Ureter (tissue), 1 donor: Measurements from ENCODE around the gene FNDC1. TPM values are rescaled to one million over a fixed set of nuclear protein-coding genes. Genes with fewer than 3 reads are reported as not detected.

ENCODE experiments used
- DNase-seq: peaks from one replicate; pipeline ENCODE4 v3.0.0-alpha.2; 2020; ENCODE audit warnings: low spot score
- total RNA-seq: library from RNA; stranded (reverse); gene quantifications from one replicate; pipeline ENCODE4 v1.2.4, GENCODE V29; 2023
- donor health status: DM: yes; HTN: yes; CAD: no.

FNDC1 gene
- total RNA-seq, 1 donor from 2014 or later, result 0.26 TPM

- DNase-seq, result no peak
Observed at GRCh38 chr6:159204605-159205004, 35.4 kb downstream of the FNDC1 start.

- no peak for DNase-seq
Observed at GRCh38 chr6:159212028-159212427, 42.8 kb downstream of the FNDC1 start.

- no peak for DNase-seq
Observed at GRCh38 chr6:159212525-159213280, 43.5 kb downstream of the FNDC1 start.

GRCh38 chr6:159213405-159213804 lies 44.2 kb downstream of the FNDC1 start:
- DNase-seq, result no peak

GRCh38 chr6:159214281-159214680 lies 45.1 kb downstream of the FNDC1 start:
- no peak for DNase-seq

GRCh38 chr6:159217595-159218275 lies 48.5 kb downstream of the FNDC1 start:
- DNase-seq, result no peak

GRCh38 chr6:159220093-159220492 lies 50.9 kb downstream of the FNDC1 start:
- DNase-seq, result no peak

- DNase-seq, result no peak
Observed at GRCh38 chr6:159221486-159222170, 52.4 kb downstream of the FNDC1 start.

GRCh38 chr6:159224452-159224851 lies 55.3 kb downstream of the FNDC1 start:
- DNase-seq, result no peak

- no peak for DNase-seq
Observed at GRCh38 chr6:159229651-159230051, 60.5 kb downstream of the FNDC1 start.

GRCh38 chr6:159232106-159232645 lies 63.0 kb downstream of the FNDC1 start:
- DNase-seq, result no peak

GRCh38 chr6:159232751-159233150 lies 63.6 kb downstream of the FNDC1 start:
- DNase-seq, result no peak

- DNase-seq, result no peak
Observed at GRCh38 chr6:159233365-159234101, 64.3 kb downstream of the FNDC1 start.

GRCh38 chr6:159234102-159234553 lies 64.9 kb downstream of the FNDC1 start:
- no peak for DNase-seq

GRCh38 chr6:159238920-159239558 lies 69.8 kb downstream of the FNDC1 start:
- no peak for DNase-seq

- DNase-seq, result no peak
Observed at GRCh38 chr6:159249128-159249527, 79.9 kb downstream of the FNDC1 start.

- no peak for DNase-seq
Observed at GRCh38 chr6:159249752-159250151, 80.6 kb downstream of the FNDC1 start.

GRCh38 chr6:159250633-159251032 lies 81.4 kb downstream of the FNDC1 start:
- DNase-seq, result no peak

- no peak for DNase-seq
Observed at GRCh38 chr6:159252955-159253508, 83.8 kb downstream of the FNDC1 start.

- no peak for DNase-seq
Observed at GRCh38 chr6:159254186-159254585, 85.0 kb downstream of the FNDC1 start.

GRCh38 chr6:159255434-159255951 lies 86.3 kb downstream of the FNDC1 start:
- no peak for DNase-seq
